Fibroblast of skin of right biceps (primary cell): ENCODE measurements around the gene C17orf78.

ENCODE experiments used
- DNase-seq: peaks from one replicate; pipeline ENCODE4 v3.0.0-alpha.2; 2013

C17orf78 gene

GRCh38 chr17:37441369-37442014 lies 65.7 kb downstream of the C17orf78 start:
- peak; percentile 10 for DNase-seq
